HL-60 (cell line): ENCODE data around the gene CLDN9.

ENCODE experiments used
- DNase-seq, 2 experiments: peaks; one replicate each; pipeline ENCODE4 v3.0.0-alpha.2; 2010 to 2020; ENCODE audit warnings: low read depth in 1 of 2, low spot score in 1 of 2
- H3K27ac ChIP-seq: fragments of 250-450 bp; sonication (Bioruptor Pico); replicated peaks from 2 replicates; pipeline ENCODE4 v1.5.1; 2020; ENCODE audit warnings: mild to moderate bottlenecking, moderate library complexity
- H3K27me3 ChIP-seq: fragments of 250-450 bp; sonication (Bioruptor Pico); 2 replicates; pipeline ENCODE4 v1.5.1; 2021; ENCODE audit warnings: mild to moderate bottlenecking, moderate library complexity; ENCODE audit not compliant: insufficient read depth, poor library complexity, severe bottlenecking
- H3K4me3 ChIP-seq: replicated peaks from 2 replicates; pipeline ENCODE4 v1.5.1; 2011; ENCODE audit warnings: mild to moderate bottlenecking, control low read depth, low read length; ENCODE audit not compliant: insufficient read depth
- CTCF ChIP-seq: IDR thresholded peaks from one replicate; pipeline ENCODE4 v1.5.1; 2011; ENCODE audit warnings: low read length, control low read depth, inconsistent platforms; ENCODE audit not compliant: insufficient read depth
- GABPA ChIP-seq: IDR thresholded peaks from 2 replicates; pipeline ENCODE4 v1.6.1; 2012; ENCODE audit warnings: low read depth
- POLR2AphosphoS5 ChIP-seq: IDR thresholded peaks from 2 replicates; pipeline ENCODE4 v1.6.1; 2012; ENCODE audit warnings: low read depth
- REST ChIP-seq: IDR thresholded peaks from 2 replicates; pipeline ENCODE4 v1.6.1; 2012; ENCODE audit warnings: low read depth; ENCODE audit not compliant: insufficient replicate concordance
- SPI1 ChIP-seq: IDR thresholded peaks from 2 replicates; pipeline ENCODE4 v1.6.1; 2012; ENCODE audit warnings: low read depth, mild to moderate bottlenecking, borderline replicate concordance

Gene CLDN9

DNA sequence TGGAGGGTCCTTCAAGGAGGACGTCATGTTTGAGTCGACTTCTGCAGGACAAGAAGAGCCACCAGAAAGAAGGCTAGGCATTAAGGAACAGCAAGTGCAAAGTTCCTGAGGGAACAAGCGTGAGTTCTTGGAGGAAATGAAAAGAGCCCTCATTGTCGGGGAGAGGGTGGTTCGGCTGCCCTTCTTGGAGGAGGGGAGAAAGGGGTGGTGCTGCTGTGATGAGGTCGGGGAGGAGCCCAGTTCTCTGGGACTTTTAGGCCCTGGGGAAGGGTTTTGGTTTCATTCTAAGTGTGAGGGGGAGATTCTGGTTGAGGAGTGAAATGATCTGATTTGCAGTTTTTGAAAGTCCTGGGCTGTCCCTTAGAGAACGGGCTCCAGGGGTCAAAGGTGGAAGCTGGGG is 19.9 kb downstream of the CLDN9 start:
- Histone ChIP-seq H3K4me3 (no peak overlapping the region), H3K27ac (no peak overlapping the region), H3K27me3 (peaks cover 51% of the 10 kb centered on the region)
- no peak for DNase-seq
- TF ChIP-seq POLR2AphosphoS5 (no peak), REST (no peak), GABPA (no peak), CTCF (no peak), SPI1 (no peak)

- Histone ChIP-seq H3K4me3 (no peak overlapping the region), H3K27ac (no peak overlapping the region), H3K27me3 (peaks cover 53% of the 10 kb centered on the region)
- TF ChIP-seq GABPA (no peak), CTCF (no peak), REST (no peak), POLR2AphosphoS5 (no peak)
- no peak for DNase-seq
Observed at GRCh38 chr16:3035289-3035971, 22.7 kb downstream of the CLDN9 start.

- Histone ChIP-seq H3K27me3 (peaks cover 51% of the 10 kb centered on the region), H3K4me3 (no peak overlapping the region), H3K27ac (no peak overlapping the region)
- TF ChIP-seq REST (no peak), CTCF (no peak), SPI1 (no peak), GABPA (no peak), POLR2AphosphoS5 (no peak)
- no peak for DNase-seq
Observed at GRCh38 chr16:3035972-3036725, 23.4 kb downstream of the CLDN9 start.
